Right lobe of liver (tissue), 6 donors: Measurements from ENCODE around the gene RRAGB. TPM values are rescaled to one million over a fixed set of nuclear protein-coding genes. Genes with fewer than 3 reads are reported as not detected.

Experiments
- ATAC-seq, 4 donors: fragments of 200-7000 bp; cut with Tn5 transposase; one replicate each; pipeline ENCODE4 v1.9.1; 2020; ENCODE audit warnings: mild to moderate bottlenecking in 4 of 4, moderate library complexity in 4 of 4
- DNase-seq, 3 donors: peaks; one replicate each; pipeline ENCODE4 v3.0.0-alpha.2; 2020
- H3K27ac ChIP-seq, 3 donors: fragments of 200-600 bp; one replicate each; pipeline ENCODE4 v1.8.0; 2022
- H3K27me3 ChIP-seq, 2 donors: fragments of 200-600 bp; one replicate each; pipeline ENCODE4 v1.8.0; 2022
- H3K36me3 ChIP-seq, 4 donors: fragments of 200-600 bp; sonication (generic) in 1 of 4; one replicate each; pipeline versions ENCODE4 v1.5.1 to v1.8.0; 2017 to 2022; ENCODE audit warnings: control low read depth in 1 of 4
- H3K4me1 ChIP-seq, 4 donors: fragments of 200-600 bp; sonication (generic) in 1 of 4; one replicate each; pipeline versions ENCODE4 v1.5.1 to v1.8.0; 2017 to 2022; ENCODE audit warnings: control low read depth in 1 of 4
- H3K4me3 ChIP-seq, 3 donors: fragments of 200-600 bp; one replicate each; pipeline ENCODE4 v1.8.0; 2022
- H3K9me3 ChIP-seq, 4 donors: fragments of 200-600 bp; sonication (generic) in 1 of 4; one replicate each; pipeline versions ENCODE4 v1.5.1 to v1.8.0; 2017 to 2022; ENCODE audit warnings: control low read depth in 1 of 4
- POLR2A ChIP-seq: fragments of 450-650 bp; IDR thresholded peaks from one replicate; pipeline ENCODE4 v1.6.1; 2017; ENCODE audit warnings: antibody characterized with exemption, mild to moderate bottlenecking
- WGBS: methylation state at CpG from one replicate; pipeline ENCODE4 v1.1.6; 2018; ENCODE audit warnings: low coverage, low lambda C conversion rate; ENCODE audit not compliant: insufficient coverage; ENCODE audit errors: missing lambda C conversion rate; 5-methylcytosine and 5-hydroxymethylcytosine counted together
- intact Hi-C, 2 donors: fragments of 100-400 bp; cut with DNase I; formaldehyde crosslinking; loops; one replicate each; pipeline versions ENCODE4 v1.11.2 to v1.14.1; 2022
- total RNA-seq, 6 experiments: library from RNA; depleted of rRNA in 2 of 6; stranded (reverse); fragments of >200 nt in 2 of 6; fragmentation: NEBNext Ultra II Directional in 3 of 6; extraction: Animal tissue kit (Norgen Biotek cat#: 25700) in 3 of 6; gene quantifications; one replicate each; pipeline versions ENCODE4 v1.1.0 to v1.2.4, GENCODE V29; 2016 to 2023
- TF ChIP-seq, protein P1 (sequence below), 4 donors: fragments of 200-600 bp in 3 of 4; fragments of 450-650 bp in 1 of 4; IDR thresholded peaks; one replicate each; pipeline versions ENCODE4 v1.5.1 to v1.8.0; 2016 to 2022; ENCODE audit warnings: antibody characterized with exemption in 4 of 4, mild to moderate bottlenecking in 2 of 4
- donor health status: DM: no; HTN: yes; CAD: no.
- donor health status: DM: no; HTN: no; CAD: no.
- donor health status: DM: no; HTN: no; CAD: no.
- donor health status: DM: no; HTN: yes; CAD: no.
- donor health status: DM: no; HTN: yes; CAD: no.

The RRAGB gene
- total RNA-seq, 6 experiments from 2014 or later = 4.2 to 6.1 (median 4.8) TPM

GRCh38 chrX:55796496-55796895 is 78.9 kb downstream of the RRAGB start:
- intact Hi-C loops = no loop called here
- Histone ChIP-seq H3K27ac (no peak overlapping the region), H3K36me3 (no peaks in the 10 kb centered on the region), H3K4me1 (no peaks in the 10 kb centered on the region), H3K27me3 (no peaks in the 10 kb centered on the region), H3K9me3 (no peaks in the 10 kb centered on the region), H3K4me3 (no peak overlapping the region)
- DNase-seq (no peak), ATAC-seq (no peak)
- 38% methylated on average over 3 of the region's 3 CpGs for WGBS
- TF ChIP-seq POLR2A = no peak
- TF ChIP-seq, protein P1, sequence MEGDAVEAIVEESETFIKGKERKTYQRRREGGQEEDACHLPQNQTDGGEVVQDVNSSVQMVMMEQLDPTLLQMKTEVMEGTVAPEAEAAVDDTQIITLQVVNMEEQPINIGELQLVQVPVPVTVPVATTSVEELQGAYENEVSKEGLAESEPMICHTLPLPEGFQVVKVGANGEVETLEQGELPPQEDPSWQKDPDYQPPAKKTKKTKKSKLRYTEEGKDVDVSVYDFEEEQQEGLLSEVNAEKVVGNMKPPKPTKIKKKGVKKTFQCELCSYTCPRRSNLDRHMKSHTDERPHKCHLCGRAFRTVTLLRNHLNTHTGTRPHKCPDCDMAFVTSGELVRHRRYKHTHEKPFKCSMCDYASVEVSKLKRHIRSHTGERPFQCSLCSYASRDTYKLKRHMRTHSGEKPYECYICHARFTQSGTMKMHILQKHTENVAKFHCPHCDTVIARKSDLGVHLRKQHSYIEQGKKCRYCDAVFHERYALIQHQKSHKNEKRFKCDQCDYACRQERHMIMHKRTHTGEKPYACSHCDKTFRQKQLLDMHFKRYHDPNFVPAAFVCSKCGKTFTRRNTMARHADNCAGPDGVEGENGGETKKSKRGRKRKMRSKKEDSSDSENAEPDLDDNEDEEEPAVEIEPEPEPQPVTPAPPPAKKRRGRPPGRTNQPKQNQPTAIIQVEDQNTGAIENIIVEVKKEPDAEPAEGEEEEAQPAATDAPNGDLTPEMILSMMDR (IDR thresholded peaks at IDR 0.05) = no peak

GRCh38 chrX:55801811-55802210 is 84.3 kb downstream of the RRAGB start:
- intact Hi-C loops = no loop called here
- no peak overlapping the region for H3K27ac ChIP-seq
- no peak for ATAC-seq
- no peaks in the 10 kb centered on the region for H3K9me3 ChIP-seq
- H3K27me3 ChIP-seq = no peaks in the 10 kb centered on the region
- H3K4me1 ChIP-seq = no peaks in the 10 kb centered on the region
- H3K36me3 ChIP-seq = no peaks in the 10 kb centered on the region
- no peak overlapping the region for H3K4me3 ChIP-seq
- no peak for DNase-seq
- 29% methylated on average over 1 of the region's 1 CpG for WGBS
- TF ChIP-seq POLR2A = no peak
- TF ChIP-seq, protein P1 (IDR thresholded peaks at IDR 0.05) = no peak

Other genes starting within 250 kb of the RRAGB start
- under 1 TPM in 5 of 6 experiments, not detected in 1; 0.31 to 0.51 (median 0.37) TPM for gene USP51, start 227.9 kb upstream of the RRAGB start, total RNA-seq
- not detected for gene FOXR2, start 94.3 kb upstream of the RRAGB start, total RNA-seq